MCF 10A (cell line): Measurements from ENCODE around the gene NINJ1. TPM values are rescaled to one million over a fixed set of nuclear protein-coding genes. Genes with fewer than 3 reads are reported as not detected.

Experiments
- BruUV-seq: library from RNA; stranded (reverse); fragments of 400-500 nt; replicated peaks from 2 replicates; lab custom pipeline; 2021; lab: Mats Ljungman, UMichigan
- CTCF ChIA-PET: fragments of 300-600 bp; sonication (Branson Sonifier 250); formaldehyde crosslinking; extraction: SDS; loops from one replicate; lab custom pipeline; 2021; ENCODE audit warnings: antibody characterized with exemption, inconsistent platforms; lab: Yijun Ruan, JAX
- POLR2A ChIA-PET: fragments of 300-600, 350-650 bp; sonication (Branson Sonifier 250); formaldehyde crosslinking; extraction: SDS; loops from one replicate; lab custom pipeline; 2020; ENCODE audit warnings: antibody characterized with exemption, inconsistent platforms; lab: Yijun Ruan, JAX
- DNase-seq: peaks from one replicate; pipeline ENCODE4 v3.0.0-alpha.2; 2018; ENCODE audit not compliant: unreplicated experiment
- H3K27ac Mint-ChIP-seq: one replicate; pipeline ENCODE4 v1.8.0; 2022; ENCODE audit warnings: mild to moderate bottlenecking, low read depth, mixed read lengths; ENCODE audit not compliant: unreplicated experiment
- H3K27me3 Mint-ChIP-seq: one replicate; pipeline ENCODE4 v1.8.0; 2022; ENCODE audit warnings: mixed read lengths; ENCODE audit not compliant: insufficient read depth, unreplicated experiment
- H3K36me3 Mint-ChIP-seq: one replicate; pipeline ENCODE4 v1.8.0; 2022; ENCODE audit warnings: mild to moderate bottlenecking, moderate library complexity, mixed read lengths; ENCODE audit not compliant: insufficient read depth, unreplicated experiment
- H3K4me1 Mint-ChIP-seq: one replicate; pipeline ENCODE4 v1.8.0; 2022; ENCODE audit warnings: mixed read lengths; ENCODE audit not compliant: insufficient read depth, unreplicated experiment
- H3K4me3 Mint-ChIP-seq: one replicate; pipeline ENCODE4 v1.8.0; 2022; ENCODE audit warnings: mild to moderate bottlenecking, moderate library complexity, mixed read lengths; ENCODE audit not compliant: unreplicated experiment
- H3K9me3 Mint-ChIP-seq: one replicate; pipeline ENCODE4 v1.8.0; 2022; ENCODE audit warnings: mixed read lengths; ENCODE audit not compliant: unreplicated experiment
- intact Hi-C: fragments of 100-400 bp; cut with micrococcal nuclease; formaldehyde crosslinking; loops from 2 replicates; pipeline ENCODE4 v1.14.1; 2022
- total RNA-seq: library from RNA; stranded (reverse); gene quantifications from 2 replicates; pipeline ENCODE4 v1.2.3, GENCODE V29; 2022
- TF ChIP-seq, protein P1 (sequence below): fragments of 200-600 bp; IDR thresholded peaks from one replicate; pipeline ENCODE4 v1.8.0; 2022; ENCODE audit warnings: antibody characterized with exemption, mild to moderate bottlenecking; ENCODE audit not compliant: unreplicated experiment

Gene NINJ1
- total RNA-seq, 1 experiment from 2014 or later, result 64.7 TPM

DNA sequence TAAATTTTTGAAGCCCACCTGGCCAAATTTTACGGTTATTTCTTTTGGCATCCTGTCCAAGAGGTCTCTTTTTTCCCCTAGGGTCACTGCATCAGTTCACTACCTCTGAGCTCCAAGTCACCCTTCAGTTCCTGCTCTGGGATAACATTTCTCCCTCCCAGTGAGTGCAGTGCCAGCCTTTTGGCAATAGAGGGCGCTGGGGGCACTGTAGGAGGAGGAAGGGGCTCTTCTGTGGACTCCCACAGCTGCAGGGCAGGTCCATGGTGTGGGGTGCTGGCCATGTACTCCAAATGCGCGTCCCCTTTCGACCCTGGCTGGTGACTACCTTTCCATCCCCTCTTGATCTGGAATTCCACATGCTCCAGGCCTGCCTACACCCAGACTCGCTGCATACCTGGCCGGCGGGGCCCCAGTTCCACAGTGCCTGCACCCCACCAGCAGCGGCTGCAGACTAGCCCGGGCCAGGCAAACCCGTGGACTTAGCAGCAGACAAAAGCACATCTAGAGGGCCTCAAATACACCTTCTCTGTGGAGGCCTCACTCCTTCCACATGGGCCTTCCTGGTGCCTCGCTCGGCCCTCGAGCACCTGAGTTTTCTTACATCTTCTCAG lies 20.3 kb upstream of the NINJ1 start:
- Mint-ChIP-seq H3K36me3 (no peaks in the 10 kb centered on the region), H3K9me3 (no peaks in the 10 kb centered on the region), H3K27me3 (no peaks in the 10 kb centered on the region), H3K4me3 (no peak overlapping the region), H3K27ac (no peak overlapping the region), H3K4me1 (no peaks in the 10 kb centered on the region)
- intact Hi-C loops, result loop anchor here (1.0 kb wide), 1 partner anchor 45 kb away; no protein-coding TSS in a partner anchor
- POLR2A ChIA-PET, result interaction anchor here (0.7 kb wide), 1 partner anchor 34 kb away, joined by 3 read pairs; no protein-coding TSS in a partner anchor
- TF ChIP-seq, protein P1, sequence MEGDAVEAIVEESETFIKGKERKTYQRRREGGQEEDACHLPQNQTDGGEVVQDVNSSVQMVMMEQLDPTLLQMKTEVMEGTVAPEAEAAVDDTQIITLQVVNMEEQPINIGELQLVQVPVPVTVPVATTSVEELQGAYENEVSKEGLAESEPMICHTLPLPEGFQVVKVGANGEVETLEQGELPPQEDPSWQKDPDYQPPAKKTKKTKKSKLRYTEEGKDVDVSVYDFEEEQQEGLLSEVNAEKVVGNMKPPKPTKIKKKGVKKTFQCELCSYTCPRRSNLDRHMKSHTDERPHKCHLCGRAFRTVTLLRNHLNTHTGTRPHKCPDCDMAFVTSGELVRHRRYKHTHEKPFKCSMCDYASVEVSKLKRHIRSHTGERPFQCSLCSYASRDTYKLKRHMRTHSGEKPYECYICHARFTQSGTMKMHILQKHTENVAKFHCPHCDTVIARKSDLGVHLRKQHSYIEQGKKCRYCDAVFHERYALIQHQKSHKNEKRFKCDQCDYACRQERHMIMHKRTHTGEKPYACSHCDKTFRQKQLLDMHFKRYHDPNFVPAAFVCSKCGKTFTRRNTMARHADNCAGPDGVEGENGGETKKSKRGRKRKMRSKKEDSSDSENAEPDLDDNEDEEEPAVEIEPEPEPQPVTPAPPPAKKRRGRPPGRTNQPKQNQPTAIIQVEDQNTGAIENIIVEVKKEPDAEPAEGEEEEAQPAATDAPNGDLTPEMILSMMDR, result peak; percentile 62
- CTCF ChIA-PET, result interaction anchor here (0.6 to 1.8 kb wide), 11 partner anchors 8 to 804 kb away, joined by 3 to 10 read pairs (median 4); no protein-coding TSS in a partner anchor
- DNase-seq, result peak; percentile 54
- BruUV-seq, result no TSS peak

DNA sequence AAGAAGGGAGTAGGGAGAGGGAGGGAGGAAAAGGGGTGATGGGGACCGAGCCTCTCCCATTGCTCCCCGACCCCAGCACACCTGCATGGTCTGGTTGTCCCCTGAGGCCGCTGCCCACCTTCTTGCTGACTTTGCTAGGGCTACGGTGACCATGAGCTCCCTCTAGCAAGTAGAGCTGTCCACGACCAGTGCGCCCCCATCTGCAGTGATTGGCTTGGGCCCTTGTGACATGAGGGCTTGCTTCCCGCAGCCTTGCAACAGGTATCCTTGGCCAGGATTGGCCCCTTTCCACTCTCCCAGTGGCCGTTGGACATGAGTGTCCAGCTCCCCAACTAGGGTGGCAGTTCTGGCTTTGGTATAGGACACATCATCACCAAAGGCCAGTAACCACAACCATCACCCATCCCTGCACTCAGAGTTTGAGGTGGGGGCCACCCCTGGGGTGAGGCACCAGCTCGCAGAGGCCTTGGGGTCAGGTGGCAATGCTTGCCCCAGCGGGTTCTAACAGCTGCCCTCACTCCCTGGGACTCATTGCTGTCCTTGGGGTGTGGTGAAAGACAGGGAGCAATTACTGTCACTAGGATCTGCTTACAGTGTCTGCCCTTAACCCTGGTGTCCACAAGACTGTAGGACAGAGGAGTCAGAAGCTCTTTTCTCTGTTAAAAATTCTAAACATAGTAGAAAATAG lies 17.2 kb upstream of the NINJ1 start:
- POLR2A ChIA-PET, result no interaction called here
- CTCF ChIA-PET, result interaction anchor here (0.6 to 1.8 kb wide), 4 partner anchors 15 to 42 kb away, joined by 3 to 8 read pairs (median 3); partner anchors contain the start of gene NINJ1
- no peak for DNase-seq
- TF ChIP-seq, protein P1, result no peak
- no peak overlapping the region for H3K4me3 Mint-ChIP-seq
- no peaks in the 10 kb centered on the region for H3K27me3 Mint-ChIP-seq
- no peaks in the 10 kb centered on the region for H3K4me1 Mint-ChIP-seq
- H3K9me3 Mint-ChIP-seq, result no peaks in the 10 kb centered on the region
- no peak overlapping the region for H3K27ac Mint-ChIP-seq
- no TSS peak for BruUV-seq
- H3K36me3 Mint-ChIP-seq, result no peaks in the 10 kb centered on the region
- intact Hi-C loops, result no loop called here

DNA sequence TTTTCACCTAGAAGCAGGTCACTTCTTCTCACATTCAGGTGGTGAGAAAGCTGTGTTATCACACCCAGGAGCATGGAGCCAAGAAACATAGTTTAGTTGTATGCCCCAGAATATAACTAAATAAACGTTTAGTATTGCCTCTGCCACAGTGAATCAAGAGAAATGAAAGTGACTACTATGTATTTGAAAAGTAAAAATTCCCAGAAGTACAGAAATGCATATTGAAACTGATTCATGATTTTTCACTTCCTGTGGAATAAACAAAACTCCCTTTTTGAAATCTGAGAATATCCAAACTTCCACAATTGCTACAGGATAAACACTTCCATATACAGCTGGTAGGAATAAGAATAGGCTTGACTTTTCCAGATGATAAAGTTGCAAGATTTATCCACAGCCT lies 15.3 kb upstream of the NINJ1 start:
- no TSS peak for BruUV-seq
- H3K36me3 Mint-ChIP-seq, result no peaks in the 10 kb centered on the region
- no peak overlapping the region for H3K4me3 Mint-ChIP-seq
- H3K27me3 Mint-ChIP-seq, result no peaks in the 10 kb centered on the region
- no peaks in the 10 kb centered on the region for H3K9me3 Mint-ChIP-seq
- H3K27ac Mint-ChIP-seq, result no peak overlapping the region
- POLR2A ChIA-PET, result interaction anchor here (1.2 to 1.3 kb wide), 2 partner anchors 9 to 15 kb away, joined by 3 to 4 read pairs; partner anchors contain the start of gene NINJ1
- H3K4me1 Mint-ChIP-seq, result peaks cover 3% of the 10 kb centered on the region
- intact Hi-C loops, result no loop called here
- TF ChIP-seq, protein P1, result no peak
- DNase-seq, result peak; percentile 16
- CTCF ChIA-PET, result interaction anchor here (1.8 kb wide), 1 partner anchor 40 kb away, joined by 8 read pairs; no protein-coding TSS in a partner anchor

DNA sequence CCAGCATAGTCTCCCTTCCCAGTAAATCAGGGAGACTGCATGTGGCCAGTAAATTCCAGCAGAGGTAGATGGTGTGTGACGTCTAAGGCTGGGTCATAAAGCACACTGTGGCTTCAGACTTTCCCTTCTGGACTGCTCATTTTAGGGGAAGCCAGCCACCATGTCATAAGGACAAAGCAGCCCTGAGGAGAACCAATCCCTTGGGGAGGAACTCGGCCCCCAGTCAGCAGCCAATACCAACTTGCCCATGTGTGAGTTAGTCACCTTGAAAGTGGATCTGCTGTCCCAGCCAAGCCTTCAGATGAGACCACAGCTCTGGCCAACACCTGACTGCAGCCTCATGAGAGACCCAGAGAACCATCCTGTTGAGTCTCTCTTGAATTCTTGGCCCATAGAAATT lies 14.7 kb upstream of the NINJ1 start:
- H3K27ac Mint-ChIP-seq, result no peak overlapping the region
- no peaks in the 10 kb centered on the region for H3K36me3 Mint-ChIP-seq
- CTCF ChIA-PET, result interaction anchor here (0.6 kb wide), 1 partner anchor 149 kb away, joined by 3 read pairs; no protein-coding TSS in a partner anchor
- peaks cover 8% of the 10 kb centered on the region for H3K4me1 Mint-ChIP-seq
- BruUV-seq, result no TSS peak
- no peak overlapping the region for H3K4me3 Mint-ChIP-seq
- no peak for DNase-seq
- intact Hi-C loops, result no loop called here
- TF ChIP-seq, protein P1, result no peak
- no peaks in the 10 kb centered on the region for H3K9me3 Mint-ChIP-seq
- POLR2A ChIA-PET, result interaction anchor here (1.2 kb wide), 1 partner anchor 15 kb away, joined by 3 read pairs; the partner anchor contains the start of gene NINJ1
- no peaks in the 10 kb centered on the region for H3K27me3 Mint-ChIP-seq
